Pancreas (tissue), 10 donors: ENCODE measurements around the gene WASF2. TPM values are rescaled to one million over a fixed set of nuclear protein-coding genes. Genes with fewer than 3 reads are reported as not detected.
A peak's percentile ranks its signal among the peaks of the same experiment; 100 is the strongest.

Source experiments
- ATAC-seq, 4 donors: fragments of 200-7000 bp; cut with Tn5 transposase; one replicate each; pipeline versions ENCODE4 v1.8.0 to v1.9.1; 2020; ENCODE audit warnings: mild to moderate bottlenecking in 4 of 4, moderate library complexity in 4 of 4
- DNase-seq, 6 donors: peaks; one replicate each; pipeline ENCODE4 v3.0.0-alpha.2; 2020
- FAIRE-seq: peaks from 2 replicates; lab custom pipeline; 2012; peaks lifted over from hg19 to GRCh38; lab: Jason Lieb, UNC
- H3K27ac ChIP-seq, 4 donors: fragments of 200-600 bp; sonication (generic); 1 replicate in 3 of 4; 2 replicates in 1 of 4; pipeline versions ENCODE4 v1.5.0 to v1.8.0; 2020
- H3K27me3 ChIP-seq, 4 donors: fragments of 200-600 bp; one replicate each; pipeline ENCODE4 v1.8.0; 2021
- H3K36me3 ChIP-seq, 3 donors: fragments of 200-600 bp; sonication (generic) in 1 of 3; one replicate each; pipeline versions ENCODE4 v1.5.0 to v1.8.0; 2020 to 2021
- H3K4me1 ChIP-seq, 3 donors: fragments of 200-600 bp; one replicate each; pipeline ENCODE4 v1.8.0; 2021
- H3K4me3 ChIP-seq, 4 donors: fragments of 200-600 bp; sonication (generic) in 2 of 4; one replicate each; pipeline versions ENCODE4 v1.5.0 to v1.8.0; 2020 to 2021
- H3K9me3 ChIP-seq, 4 donors: fragments of 200-600 bp; one replicate each; pipeline ENCODE4 v1.8.0; 2021
- CTCF ChIP-seq, 4 donors: fragments of 200-600 bp; sonication (generic) in 3 of 4; IDR thresholded peaks; one replicate each; pipeline versions ENCODE4 v1.5.0 to v1.8.0; 2021; ENCODE audit warnings: antibody characterized with exemption in 4 of 4
- WGBS, 2 donors: extraction: QIAGEN DNeasy Blood & Tissue Kit; methylation state at CpG; one replicate each; pipeline ENCODE4 v1.1.7; 2013; 5-methylcytosine and 5-hydroxymethylcytosine counted together
- intact Hi-C, 3 donors: fragments of 100-400 bp; cut with DNase I; formaldehyde crosslinking; loops; one replicate each; pipeline versions ENCODE4 v1.11.1 to v1.14.2; 2022
- polyA plus RNA-seq, 2 donors: library from polyadenylated mRNA; stranded (reverse); fragments of 200-250 nt; gene quantifications; one replicate each; pipeline ENCODE4 v1.2.3, GENCODE V29; 2013
- total RNA-seq, 6 donors: library from RNA; stranded (reverse); fragmentation: NEBNext Ultra II Directional in 4 of 6; extraction: Animal tissue kit (Norgen Biotek cat#: 25700) in 4 of 6; gene quantifications; one replicate each; pipeline versions ENCODE4 v1.2.1 to v1.2.4, GENCODE V29; 2021 to 2023
- donor health status: healthy with polysubstance abuse.
- donor health status: DM: no; HTN: no; CAD: no; lungs with moderate emphysema.
- donor health status: DM: no; HTN: no; CAD: no.
- donor health status: control.
- donor health status: control.
- donor health status: Bipolar disorder and iron deficiency.
- donor health status: DM: yes; HTN: yes; CAD: no.
- donor health status: DM: no; HTN: no; CAD: no.
- donor health status: DM: no; HTN: no; CAD: no.
- donor health status: DM: yes; HTN: yes; CAD: no.

The WASF2 gene
- total and polyA plus RNA-seq, 8 donors: 13.5 to 83.2 (median 51.4) TPM

GRCh38 chr1:27379564-27380122 is 110.3 kb downstream of the WASF2 start:
- no peak overlapping the region for H3K27ac ChIP-seq
- no peak for FAIRE-seq
- ATAC-seq: no peak
- no peaks in the 10 kb centered on the region for H3K4me1 ChIP-seq
- intact Hi-C loops: loop anchor here in 1 of 3 donors (10.0 kb wide), 1 partner anchor 45 kb away; no protein-coding TSS in a partner anchor
- no peak overlapping the region for H3K4me3 ChIP-seq
- H3K27me3 ChIP-seq: no peaks in the 10 kb centered on the region
- TF ChIP-seq CTCF (IDR thresholded peaks at IDR 0.05): no peak
- no peak for DNase-seq
- 79 to 81% methylated on average over 11 of the region's 11 CpGs for WGBS, 2 donors
- H3K36me3 ChIP-seq: no peaks in the 10 kb centered on the region
- H3K9me3 ChIP-seq: no peaks in the 10 kb centered on the region

- WGBS, 2 donors: 87 to 89% methylated on average over 12 of the region's 12 CpGs
- no peaks in the 10 kb centered on the region for H3K27me3 ChIP-seq
- no peak for TF ChIP-seq CTCF (IDR thresholded peaks at IDR 0.05)
- FAIRE-seq (no peak), ATAC-seq (no peak), DNase-seq (no peak)
- H3K36me3 ChIP-seq: no peaks in the 10 kb centered on the region
- H3K27ac ChIP-seq: no peak overlapping the region
- H3K4me1 ChIP-seq: no peaks in the 10 kb centered on the region
- H3K9me3 ChIP-seq: no peaks in the 10 kb centered on the region
- no peak overlapping the region for H3K4me3 ChIP-seq
- intact Hi-C loops: no loop called here
Measured at GRCh38 chr1:27377760-27378495, 112.0 kb downstream of the WASF2 start.

GRCh38 chr1:27374362-27375086 is 115.4 kb downstream of the WASF2 start, which contains the start of gene FCN3:
TSS of gene FCN3 (minus strand) at chr1:27374824. CDS start at chr1:27374818, 6 bp downstream.
- DNase-seq (no peak), FAIRE-seq (no peak), ATAC-seq (no peak)
- no peaks in the 10 kb centered on the region for H3K27me3 ChIP-seq
- WGBS, 2 donors: 64 to 71% methylated on average over 4 of the region's 4 CpGs
- H3K27ac ChIP-seq: no peak within 1 kb of the TSS
- no peaks in the 10 kb centered on the region for H3K36me3 ChIP-seq
- no peaks in the 10 kb centered on the region for H3K4me1 ChIP-seq
- intact Hi-C loops: no loop called here
- TF ChIP-seq CTCF (IDR thresholded peaks at IDR 0.05): no peak
- no peaks in the 10 kb centered on the region for H3K9me3 ChIP-seq
- H3K4me3 ChIP-seq: no peak within 1 kb of the TSS

- DNase-seq (peak in 1 of 6 donors; percentile 53), FAIRE-seq (no peak), ATAC-seq (no peak)
- no peak for TF ChIP-seq CTCF (IDR thresholded peaks at IDR 0.05)
- H3K9me3 ChIP-seq: no peaks in the 10 kb centered on the region
- WGBS, 2 donors: 83 to 88% methylated on average over 11 of the region's 11 CpGs
- intact Hi-C loops: no loop called here
- H3K36me3 ChIP-seq: no peaks in the 10 kb centered on the region
- H3K4me3 ChIP-seq: no peak overlapping the region
- H3K4me1 ChIP-seq: no peaks in the 10 kb centered on the region
- H3K27ac ChIP-seq: no peak overlapping the region
- H3K27me3 ChIP-seq: no peaks in the 10 kb centered on the region
Measured at GRCh38 chr1:27372808-27373690, 116.9 kb downstream of the WASF2 start.
